ENCODE measurements around the gene TBX21. TPM values are rescaled to one million over a fixed set of nuclear protein-coding genes. Genes with fewer than 3 reads are reported as not detected.

TBX21 gene
- not detected in 2 replicates for total RNA-seq (2014; rRNA removed; shearing (Covaris generic); ENCODE audit: low replicate concordance)

GRCh38 chr17:47733047-47733673, at the start of gene TBX21:
TSS of gene TBX21 (plus strand) at chr17:47733236. CDS start at chr17:47733455, 219 bp downstream.
- peak within 1 kb of the TSS; percentile 32 for H3K4me2 ChIP-seq (ENCODE audit: low read depth, low read length, poor library complexity, severe bottlenecking)
- H2AFZ ChIP-seq (ENCODE audit: low read length): no peak within 1 kb of the TSS
- DNase-seq: peak; percentile 90
- no peak within 1 kb of the TSS for H3K9ac ChIP-seq (ENCODE audit: low read length)
- H3K36me3 ChIP-seq (ENCODE audit: insufficient read depth, low read length): no peaks in the 10 kb centered on the region
- no peaks in the 10 kb centered on the region for H3K9me3 ChIP-seq (ENCODE audit: low read length)
- peaks cover 22% of the 10 kb centered on the region for H3K4me1 ChIP-seq (ENCODE audit: low read length)
- H3K79me2 ChIP-seq (ENCODE audit: low read length): no peaks in the 10 kb centered on the region
- no peaks in the 10 kb centered on the region for H3K9me2 ChIP-seq (replicated peaks; ENCODE audit: insufficient read depth, low read length)
- H3K27ac ChIP-seq (ENCODE audit: low read length): no peak within 1 kb of the TSS
- H4K20me1 ChIP-seq (ENCODE audit: insufficient read depth, low read depth, low read length): no peaks in the 10 kb centered on the region
- no peaks in the 10 kb centered on the region for H3K27me3 ChIP-seq (ENCODE audit: low read length)
- no peak within 1 kb of the TSS; the same call in 1 of the 2 replicates for H3K4me3 ChIP-seq (ENCODE audit: low read length)

- Histone ChIP-seq H3K79me2 (ENCODE audit: low read length) (no peaks in the 10 kb centered on the region), H3K27ac (ENCODE audit: low read length) (no peak overlapping the region), H3K4me3 (ENCODE audit: low read length) (no peak overlapping the region), H3K4me1 (ENCODE audit: low read length) (no peaks in the 10 kb centered on the region), H2AFZ (ENCODE audit: low read length) (no peak overlapping the region), H4K20me1 (ENCODE audit: insufficient read depth, low read depth, low read length) (0 out of 2 replicates have a peak, but pooled peaks cover 10% of the 10 kb centered on the region), H3K4me2 (ENCODE audit: low read depth, low read length, poor library complexity, severe bottlenecking) (no peak overlapping the region), H3K9me3 (ENCODE audit: low read length) (no peaks in the 10 kb centered on the region), H3K36me3 (ENCODE audit: insufficient read depth, low read length) (peaks cover 45% of the 10 kb centered on the region), H3K9me2 (replicated peaks; ENCODE audit: insufficient read depth, low read length) (no peaks in the 10 kb centered on the region), H3K27me3 (ENCODE audit: low read length) (no peaks in the 10 kb centered on the region), H3K9ac (ENCODE audit: low read length) (no peak overlapping the region)
- no peak for DNase-seq
Measured at GRCh38 chr17:47684025-47684424, 49.0 kb upstream of the TBX21 start.

GRCh38 chr17:47684535-47685193, 48.4 kb upstream of the TBX21 start:
- Histone ChIP-seq H2AFZ (ENCODE audit: low read length) (no peak overlapping the region), H3K9me2 (replicated peaks; ENCODE audit: insufficient read depth, low read length) (no peaks in the 10 kb centered on the region), H3K79me2 (ENCODE audit: low read length) (no peaks in the 10 kb centered on the region), H3K9ac (ENCODE audit: low read length) (no peak overlapping the region), H3K9me3 (ENCODE audit: low read length) (no peaks in the 10 kb centered on the region), H4K20me1 (ENCODE audit: insufficient read depth, low read depth, low read length) (0 out of 2 replicates have a peak, but pooled peaks cover 10% of the 10 kb centered on the region), H3K27ac (ENCODE audit: low read length) (no peak overlapping the region), H3K4me3 (ENCODE audit: low read length) (no peak overlapping the region), H3K36me3 (ENCODE audit: insufficient read depth, low read length) (peaks cover 40% of the 10 kb centered on the region), H3K4me1 (ENCODE audit: low read length) (no peaks in the 10 kb centered on the region), H3K27me3 (ENCODE audit: low read length) (no peaks in the 10 kb centered on the region), H3K4me2 (ENCODE audit: low read depth, low read length, poor library complexity, severe bottlenecking) (no peak overlapping the region)
- DNase-seq: no peak

GRCh38 chr17:47685556-47686275, 47.3 kb upstream of the TBX21 start:
- Histone ChIP-seq H3K4me1 (ENCODE audit: low read length) (no peaks in the 10 kb centered on the region), H3K79me2 (ENCODE audit: low read length) (no peaks in the 10 kb centered on the region), H3K9me2 (replicated peaks; ENCODE audit: insufficient read depth, low read length) (no peaks in the 10 kb centered on the region), H3K27ac (ENCODE audit: low read length) (no peak overlapping the region), H3K9ac (ENCODE audit: low read length) (no peak overlapping the region), H2AFZ (ENCODE audit: low read length) (no peak overlapping the region), H3K36me3 (ENCODE audit: insufficient read depth, low read length) (peaks cover 31% of the 10 kb centered on the region; the same call in 1 of the 2 replicates), H3K27me3 (ENCODE audit: low read length) (no peaks in the 10 kb centered on the region), H3K4me2 (ENCODE audit: low read depth, low read length, poor library complexity, severe bottlenecking) (no peak overlapping the region), H3K9me3 (ENCODE audit: low read length) (no peaks in the 10 kb centered on the region), H3K4me3 (ENCODE audit: low read length) (no peak overlapping the region), H4K20me1 (ENCODE audit: insufficient read depth, low read depth, low read length) (0 out of 2 replicates have a peak, but pooled peaks cover 4% of the 10 kb centered on the region)
- no peak for DNase-seq

GRCh38 chr17:47686276-47686635, 46.8 kb upstream of the TBX21 start:
- H3K9me3 ChIP-seq (ENCODE audit: low read length): no peaks in the 10 kb centered on the region
- no peak overlapping the region for H3K4me3 ChIP-seq (ENCODE audit: low read length)
- 0 out of 2 replicates have a peak, but pooled peaks cover 4% of the 10 kb centered on the region for H4K20me1 ChIP-seq (ENCODE audit: insufficient read depth, low read depth, low read length)
- H3K27me3 ChIP-seq (ENCODE audit: low read length): no peaks in the 10 kb centered on the region
- no peak overlapping the region for H3K4me2 ChIP-seq (ENCODE audit: low read depth, low read length, poor library complexity, severe bottlenecking)
- H3K27ac ChIP-seq (ENCODE audit: low read length): no peak overlapping the region
- H3K9me2 ChIP-seq (replicated peaks; ENCODE audit: insufficient read depth, low read length): no peaks in the 10 kb centered on the region
- H3K36me3 ChIP-seq (ENCODE audit: insufficient read depth, low read length): peaks cover 29% of the 10 kb centered on the region; the same call in 1 of the 2 replicates
- H2AFZ ChIP-seq (ENCODE audit: low read length): no peak overlapping the region
- DNase-seq: no peak
- H3K79me2 ChIP-seq (ENCODE audit: low read length): no peaks in the 10 kb centered on the region
- no peak overlapping the region for H3K9ac ChIP-seq (ENCODE audit: low read length)
- H3K4me1 ChIP-seq (ENCODE audit: low read length): no peaks in the 10 kb centered on the region

- Histone ChIP-seq H3K9ac (ENCODE audit: low read length) (no peak overlapping the region), H3K27me3 (ENCODE audit: low read length) (no peaks in the 10 kb centered on the region), H4K20me1 (ENCODE audit: insufficient read depth, low read depth, low read length) (0 out of 2 replicates have a peak, but pooled peaks cover 4% of the 10 kb centered on the region), H3K27ac (ENCODE audit: low read length) (no peak overlapping the region; the same call in 1 of the 2 replicates), H3K9me2 (replicated peaks; ENCODE audit: insufficient read depth, low read length) (no peaks in the 10 kb centered on the region), H3K4me2 (ENCODE audit: low read depth, low read length, poor library complexity, severe bottlenecking) (no peak overlapping the region), H3K4me1 (ENCODE audit: low read length) (no peaks in the 10 kb centered on the region), H3K4me3 (ENCODE audit: low read length) (no peak overlapping the region), H2AFZ (ENCODE audit: low read length) (no peak overlapping the region), H3K9me3 (ENCODE audit: low read length) (no peaks in the 10 kb centered on the region), H3K79me2 (ENCODE audit: low read length) (no peaks in the 10 kb centered on the region), H3K36me3 (ENCODE audit: insufficient read depth, low read length) (peaks cover 26% of the 10 kb centered on the region; the same call in 1 of the 2 replicates)
- no peak for DNase-seq
Measured at GRCh38 chr17:47686664-47687327, 46.2 kb upstream of the TBX21 start.

- no peak for DNase-seq
- Histone ChIP-seq H4K20me1 (ENCODE audit: insufficient read depth, low read depth, low read length) (0 out of 2 replicates have a peak, but pooled peaks cover 4% of the 10 kb centered on the region), H3K36me3 (ENCODE audit: insufficient read depth, low read length) (peaks cover 21% of the 10 kb centered on the region; the same call in 1 of the 2 replicates), H3K4me1 (ENCODE audit: low read length) (no peaks in the 10 kb centered on the region), H3K4me3 (ENCODE audit: low read length) (no peak overlapping the region), H3K9me2 (replicated peaks; ENCODE audit: insufficient read depth, low read length) (no peaks in the 10 kb centered on the region), H2AFZ (ENCODE audit: low read length) (no peak overlapping the region), H3K27me3 (ENCODE audit: low read length) (no peaks in the 10 kb centered on the region), H3K79me2 (ENCODE audit: low read length) (no peaks in the 10 kb centered on the region), H3K9me3 (ENCODE audit: low read length) (no peaks in the 10 kb centered on the region), H3K27ac (ENCODE audit: low read length) (no peak overlapping the region; the same call in 1 of the 2 replicates), H3K4me2 (ENCODE audit: low read depth, low read length, poor library complexity, severe bottlenecking) (no peak overlapping the region), H3K9ac (ENCODE audit: low read length) (no peak overlapping the region)
Measured at GRCh38 chr17:47687328-47687690, 45.7 kb upstream of the TBX21 start.

Measured in Karpas-422 (cell line).